Spleen (tissue), 11 donors: ENCODE data around the gene FABP7. TPM values are rescaled to one million over a fixed set of nuclear protein-coding genes. Genes with fewer than 3 reads are reported as not detected.
A peak's percentile ranks its signal among the peaks of the same experiment; 100 is the strongest.
"Not testable (repeated sequence)": the region's sequence is repeated elsewhere in the genome, so short reads cannot be mapped to it uniquely, and the experiment has no call there.

Experiments used
- DNase-seq: peaks from one replicate; pipeline ENCODE4 v3.0.0-alpha.2; 2020
- H3K27ac ChIP-seq, 8 donors: fragments of 200-600 bp; sonication (generic) in 7 of 8; 1 replicate in 4 of 8; 2 replicates in 4 of 8; pipeline versions ENCODE4 v1.5.0 to v1.8.0; 2016 to 2021; ENCODE audit warnings: inconsistent platforms in 4 of 8, mild to moderate bottlenecking in 4 of 8, moderate library complexity in 1 of 8
- H3K27me3 ChIP-seq, 7 donors: fragments of 200-600 bp; sonication (generic) in 6 of 7; replicated peaks in 1 of 7; 1 replicate in 4 of 7; 2 replicates in 3 of 7; pipeline versions ENCODE4 v1.5.0 to v1.8.0; 2016 to 2021; ENCODE audit warnings: inconsistent platforms in 3 of 7, mild to moderate bottlenecking in 1 of 7
- H3K36me3 ChIP-seq, 6 donors: fragments of 200-600 bp; sonication (generic) in 5 of 6; 1 replicate in 4 of 6; 2 replicates in 2 of 6; pipeline versions ENCODE4 v1.5.0 to v1.8.0; 2016 to 2021; ENCODE audit warnings: inconsistent platforms in 2 of 6
- H3K4me1 ChIP-seq, 6 donors: fragments of 200-600 bp; sonication (generic) in 5 of 6; 1 replicate in 3 of 6; 2 replicates in 3 of 6; pipeline versions ENCODE4 v1.5.0 to v1.8.0; 2016 to 2021; ENCODE audit warnings: inconsistent platforms in 3 of 6
- H3K4me3 ChIP-seq, 8 donors: fragments of 200-600 bp; sonication (generic) in 7 of 8; 1 replicate in 4 of 8; 2 replicates in 4 of 8; pipeline versions ENCODE4 v1.5.0 to v1.8.0; 2016 to 2021; ENCODE audit warnings: inconsistent platforms in 4 of 8, mild to moderate bottlenecking in 4 of 8, moderate library complexity in 2 of 8
- H3K9me3 ChIP-seq, 8 donors: fragments of 200-600 bp; sonication (generic) in 7 of 8; 1 replicate in 4 of 8; 2 replicates in 4 of 8; pipeline versions ENCODE4 v1.5.0 to v1.8.0; 2016 to 2021; ENCODE audit warnings: inconsistent platforms in 4 of 8
- POLR2A ChIP-seq, 3 donors: fragments of 450-650 bp; IDR thresholded peaks; one replicate each; pipeline ENCODE4 v1.5.1; 2017; ENCODE audit warnings: antibody characterized with exemption in 3 of 3, mild to moderate bottlenecking in 1 of 3
- POLR2AphosphoS5 ChIP-seq, 3 donors: sonication (generic); formaldehyde crosslinking; IDR thresholded peaks; one replicate each; pipeline ENCODE4 v1.5.1; 2017; ENCODE audit warnings: antibody characterized with exemption in 3 of 3
- WGBS, 5 donors: extraction: QIAGEN DNeasy Blood & Tissue Kit in 3 of 5; methylation state at CpG; one replicate each; pipeline versions ENCODE4 v1.1.5 to v1.1.7; 2013 to 2018; 5-methylcytosine and 5-hydroxymethylcytosine counted together
- intact Hi-C: fragments of 100-400 bp; cut with DNase I; formaldehyde crosslinking; loops from one replicate; pipeline ENCODE4 v1.15.0; 2023; ENCODE audit warnings: low total_unique reads
- polyA plus RNA-seq, 3 donors: library from polyadenylated mRNA; stranded (reverse); fragments of 200-250 nt; gene quantifications; one replicate each; pipeline ENCODE4 v1.2.1, GENCODE V29; 2013
- total RNA-seq, 7 donors: library from RNA; depleted of rRNA in 3 of 7; stranded (reverse); fragments of >200 nt in 3 of 7; fragmentation: NEBNext Ultra II Directional in 4 of 7; extraction: Animal tissue kit (Norgen Biotek cat#: 25700) in 4 of 7; gene quantifications; one replicate each; pipeline versions ENCODE4 v1.1.0 to v1.2.1, GENCODE V29; 2016 to 2021
- TF ChIP-seq, protein P1 (sequence below), 11 experiments: fragments of 200-600 bp in 7 of 11; fragments of 450-650 bp in 4 of 11; sonication (generic) in 4 of 11; IDR thresholded peaks in 8 of 11; conservative IDR thresholded peaks in 3 of 11; 1 replicate in 7 of 11; 2 replicates in 4 of 11; pipeline versions ENCODE4 v1.4.0 to v1.8.0; 2016 to 2021; ENCODE audit warnings: antibody characterized with exemption in 11 of 11, inconsistent platforms in 4 of 11, mild to moderate bottlenecking in 1 of 11
- donor health status: healthy with polysubstance abuse.
- donor health status: DM: no; HTN: no; CAD: no; lungs with moderate emphysema.
- donor health status: DM: no; HTN: no; CAD: no.
- donor health status: Bipolar disorder and iron deficiency.
- donor health status: healthy.
- donor health status: DM: no; HTN: no; CAD: no.
- donor health status: DM: yes; HTN: yes; CAD: no.

The FABP7 gene
- total and polyA plus RNA-seq, 10 donors: 0.08 TPM; not detected in 9

DNA sequence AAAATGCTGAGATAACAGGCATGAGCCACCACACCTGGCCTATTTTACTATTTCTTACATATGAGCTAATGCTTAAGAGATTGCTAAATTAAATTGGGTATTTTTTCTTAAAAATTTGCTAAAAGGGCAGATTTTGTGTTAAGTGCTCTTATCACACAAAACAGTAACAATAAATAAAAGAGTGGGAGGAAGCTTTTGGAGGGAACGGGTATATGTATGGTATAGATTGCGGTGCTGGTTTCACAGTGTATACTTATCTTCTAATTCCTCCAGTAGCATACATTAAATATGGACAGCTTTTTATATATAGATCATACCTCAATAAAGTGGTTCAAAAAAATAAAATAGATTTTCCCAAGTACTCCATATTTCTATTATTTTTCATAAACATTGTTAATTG, 39.4 kb upstream of the FABP7 start:
- Histone ChIP-seq H3K27ac (no peak overlapping the region), H3K9me3 (no peaks in the 10 kb centered on the region), H3K36me3 (no peaks in the 10 kb centered on the region), H3K4me3 (no peak overlapping the region), H3K27me3 (peaks cover 0 to 4% (median 0%) of the 10 kb centered on the region in 7 donors), H3K4me1 (no peaks in the 10 kb centered on the region)
- DNase-seq: no peak
- TF ChIP-seq, protein P1, sequence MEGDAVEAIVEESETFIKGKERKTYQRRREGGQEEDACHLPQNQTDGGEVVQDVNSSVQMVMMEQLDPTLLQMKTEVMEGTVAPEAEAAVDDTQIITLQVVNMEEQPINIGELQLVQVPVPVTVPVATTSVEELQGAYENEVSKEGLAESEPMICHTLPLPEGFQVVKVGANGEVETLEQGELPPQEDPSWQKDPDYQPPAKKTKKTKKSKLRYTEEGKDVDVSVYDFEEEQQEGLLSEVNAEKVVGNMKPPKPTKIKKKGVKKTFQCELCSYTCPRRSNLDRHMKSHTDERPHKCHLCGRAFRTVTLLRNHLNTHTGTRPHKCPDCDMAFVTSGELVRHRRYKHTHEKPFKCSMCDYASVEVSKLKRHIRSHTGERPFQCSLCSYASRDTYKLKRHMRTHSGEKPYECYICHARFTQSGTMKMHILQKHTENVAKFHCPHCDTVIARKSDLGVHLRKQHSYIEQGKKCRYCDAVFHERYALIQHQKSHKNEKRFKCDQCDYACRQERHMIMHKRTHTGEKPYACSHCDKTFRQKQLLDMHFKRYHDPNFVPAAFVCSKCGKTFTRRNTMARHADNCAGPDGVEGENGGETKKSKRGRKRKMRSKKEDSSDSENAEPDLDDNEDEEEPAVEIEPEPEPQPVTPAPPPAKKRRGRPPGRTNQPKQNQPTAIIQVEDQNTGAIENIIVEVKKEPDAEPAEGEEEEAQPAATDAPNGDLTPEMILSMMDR (IDR thresholded peaks at IDR 0.05 in 8 of 11, conservative IDR thresholded peaks at IDR 0.05 in 3 of 11): no peak
- TF ChIP-seq POLR2A (IDR thresholded peaks at IDR 0.05): no peak
- no peak for TF ChIP-seq POLR2AphosphoS5 (IDR thresholded peaks at IDR 0.05)
- intact Hi-C loops: no loop called here
- 92 to 98% (median 95%) methylated on average over 2 of the region's 2 CpGs for WGBS, 5 donors

DNA sequence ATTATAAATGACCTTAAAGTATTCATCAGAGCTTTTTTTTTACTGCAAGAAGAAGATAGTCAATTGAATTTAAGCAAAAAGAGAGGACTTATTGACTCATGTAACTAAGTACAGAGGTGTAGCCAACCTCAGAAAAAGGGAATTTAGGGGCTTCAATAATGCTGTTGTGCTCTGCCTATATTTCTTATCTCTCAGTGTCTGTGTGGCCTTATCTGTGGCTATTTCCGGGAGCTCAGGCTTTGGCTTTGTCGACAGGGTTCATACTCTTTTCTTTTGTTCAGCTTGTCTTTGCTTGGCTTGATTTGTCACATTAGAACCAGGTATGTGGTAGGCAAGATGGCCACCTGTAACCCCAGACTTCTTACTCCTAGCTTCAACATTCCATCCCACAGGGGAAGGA, 38.6 kb upstream of the FABP7 start:
- DNase-seq: no peak
- Histone ChIP-seq H3K4me1 (no peaks in the 10 kb centered on the region), H3K4me3 (no peak overlapping the region), H3K27ac (no peak overlapping the region), H3K27me3 (peaks cover 0 to 4% (median 0%) of the 10 kb centered on the region in 7 donors), H3K9me3 (no peaks in the 10 kb centered on the region), H3K36me3 (no peaks in the 10 kb centered on the region)
- intact Hi-C loops: no loop called here
- WGBS, 5 donors: 79 to 94% (median 86%) methylated on average over 2 of the region's 2 CpGs
- TF ChIP-seq POLR2A (IDR thresholded peaks at IDR 0.05) (no peak), POLR2AphosphoS5 (IDR thresholded peaks at IDR 0.05) (no peak)
- TF ChIP-seq, protein P1 (IDR thresholded peaks at IDR 0.05 in 8 of 11, conservative IDR thresholded peaks at IDR 0.05 in 3 of 11): no peak

DNA sequence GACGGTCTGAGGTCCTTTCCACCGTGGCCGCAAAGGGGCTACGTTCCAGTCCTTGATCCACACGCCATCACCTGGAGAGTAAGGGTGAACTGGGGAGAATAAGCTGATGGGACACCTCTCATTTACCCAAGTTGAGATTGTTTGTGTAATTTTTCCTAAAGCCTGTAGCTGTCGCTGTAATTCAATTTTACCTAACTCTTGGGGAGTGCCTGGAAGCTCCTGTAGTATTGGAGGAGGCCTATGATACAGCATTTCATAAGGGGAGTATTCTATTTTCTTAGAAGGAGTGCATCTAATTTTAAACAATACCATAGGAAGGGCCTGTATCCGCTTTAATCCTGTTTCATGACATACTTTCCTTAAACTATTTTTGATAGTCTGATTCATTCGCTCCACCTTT, 35.3 kb upstream of the FABP7 start:
- 29 to 45% (median 37%) methylated on average over 8 of the region's 8 CpGs for WGBS, 5 donors
- H3K9me3 ChIP-seq, H3K36me3 ChIP-seq, H3K27ac ChIP-seq, intact Hi-C loops, H3K27me3 ChIP-seq, DNase-seq, H3K4me1 ChIP-seq, H3K4me3 ChIP-seq: not testable (repeated sequence)
- TF ChIP-seq, protein P1 (IDR thresholded peaks at IDR 0.05 in 8 of 11, conservative IDR thresholded peaks at IDR 0.05 in 3 of 11): peak in 4 of 11 experiments; percentile 19 to 31 (median 24)

DNA sequence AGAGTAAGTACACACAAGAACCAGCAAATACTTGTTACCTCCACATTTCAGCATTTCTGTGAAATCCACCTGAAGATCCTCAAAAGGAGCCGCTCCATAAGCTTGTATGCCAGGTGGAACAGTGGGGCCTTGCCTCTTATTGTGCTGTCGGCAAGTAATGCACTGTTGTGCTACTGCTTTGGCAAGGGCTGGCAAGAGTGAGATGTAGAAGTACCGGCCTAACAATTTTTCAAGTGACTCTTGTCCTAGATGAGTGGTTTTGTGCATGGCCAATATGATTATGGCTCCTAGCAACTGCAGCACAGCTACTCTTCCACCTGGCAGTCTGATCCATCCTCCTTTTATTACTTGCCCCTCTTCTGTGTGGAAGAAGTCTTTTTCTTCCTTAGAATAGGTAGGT, 34.7 kb upstream of the FABP7 start:
- H3K27ac ChIP-seq, DNase-seq, H3K9me3 ChIP-seq, H3K4me3 ChIP-seq, H3K36me3 ChIP-seq, H3K4me1 ChIP-seq, H3K27me3 ChIP-seq, intact Hi-C loops: not testable (repeated sequence)
- 88 to 99% (median 91%) methylated on average over 3 of the region's 3 CpGs for WGBS, 5 donors

DNA sequence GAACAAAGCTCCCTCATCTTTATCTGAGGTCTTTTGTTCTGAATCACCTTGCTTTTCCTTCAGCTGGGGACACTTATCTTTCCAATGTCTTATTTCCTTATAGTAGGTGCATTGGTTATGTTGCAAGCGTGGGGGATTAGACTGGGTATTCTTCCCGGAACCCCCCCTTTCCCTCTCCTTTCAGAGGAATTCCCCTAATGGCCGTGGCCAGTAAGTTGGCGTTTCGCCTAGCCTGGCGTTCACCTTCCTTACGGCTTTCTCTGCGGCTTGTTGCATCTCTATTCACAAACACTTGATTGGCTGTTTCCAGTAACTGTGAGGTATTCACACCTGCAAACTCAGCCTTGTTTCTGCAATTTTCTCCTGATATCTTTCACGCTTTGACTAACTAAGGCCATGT, 32.8 kb upstream of the FABP7 start:
- DNase-seq: no peak
- intact Hi-C loops: no loop called here
- H3K27me3 ChIP-seq: no peaks in the 10 kb centered on the region
- H3K27ac ChIP-seq: no peak overlapping the region
- H3K9me3 ChIP-seq: no peaks in the 10 kb centered on the region
- WGBS, 5 donors: 83 to 92% (median 85%) methylated on average over 9 of the region's 9 CpGs
- peaks cover 0 to 14% (median 7%) of the 10 kb centered on the region in 6 donors for H3K4me1 ChIP-seq
- TF ChIP-seq POLR2AphosphoS5 (IDR thresholded peaks at IDR 0.05) (no peak), POLR2A (IDR thresholded peaks at IDR 0.05) (no peak)
- TF ChIP-seq, protein P1 (IDR thresholded peaks at IDR 0.05 in 8 of 11, conservative IDR thresholded peaks at IDR 0.05 in 3 of 11): no peak
- no peaks in the 10 kb centered on the region for H3K36me3 ChIP-seq
- H3K4me3 ChIP-seq: no peak overlapping the region
